DOHH2 (cell line): ENCODE results near the gene SLC29A1.

Experiments used
- H3F3A ChIP-seq: fragments of 200-600 bp; sonication (generic), shearing (Covaris generic); 2 replicates; pipeline ENCODE4 v1.6.0; 2016; ENCODE audit warnings: antibody characterized with exemption, mild to moderate bottlenecking; ENCODE audit not compliant: control insufficient read depth, insufficient read depth
- H3K27ac ChIP-seq: fragments of 200-600 bp; sonication (generic); 2 replicates; pipeline ENCODE4 v1.5.1; 2014; ENCODE audit warnings: low read depth, mild to moderate bottlenecking, low read length, moderate library complexity
- H3K27me3 ChIP-seq: fragments of 200-600 bp; sonication (generic); 2 replicates; pipeline ENCODE4 v1.6.1; 2014; ENCODE audit warnings: mild to moderate bottlenecking, low read length, mixed read lengths; ENCODE audit not compliant: control insufficient read depth
- H3K36me3 ChIP-seq: fragments of 200-600 bp; sonication (generic); 2 replicates; pipeline ENCODE4 v1.6.1; 2014; ENCODE audit warnings: mild to moderate bottlenecking, low read length, moderate library complexity, mixed read lengths; ENCODE audit not compliant: control insufficient read depth
- H3K4me1 ChIP-seq: fragments of 200-600 bp; sonication (generic); 2 replicates; pipeline ENCODE4 v1.6.1; 2014; ENCODE audit warnings: mild to moderate bottlenecking, low read length, mixed read lengths; ENCODE audit not compliant: control insufficient read depth
- H3K4me2 ChIP-seq: fragments of 200-600 bp; sonication (generic); 2 replicates; pipeline ENCODE4 v1.6.0; 2014; ENCODE audit warnings: mild to moderate bottlenecking, low read length, moderate library complexity
- H3K4me3 ChIP-seq: fragments of 200-600 bp; sonication (generic); 2 replicates; pipeline ENCODE4 v1.5.1; 2014; ENCODE audit warnings: mild to moderate bottlenecking, low read length, mixed read lengths
- H3K79me2 ChIP-seq: fragments of 200-600 bp; sonication (generic); 2 replicates; pipeline ENCODE4 v1.6.1; 2014; ENCODE audit warnings: mild to moderate bottlenecking, low read length, mixed read lengths; ENCODE audit not compliant: control insufficient read depth
- H3K9me2 ChIP-seq: fragments of 200-600 bp; sonication (generic); replicated peaks from 2 replicates; pipeline ENCODE4 v1.6.1; 2014; ENCODE audit warnings: mild to moderate bottlenecking, low read length, mixed read lengths; ENCODE audit not compliant: control insufficient read depth
- H3K9me3 ChIP-seq: fragments of 200-600 bp; sonication (generic); 2 replicates; pipeline ENCODE4 v1.6.1; 2014; ENCODE audit warnings: antibody characterized with exemption, low read length, mixed read lengths; ENCODE audit not compliant: control insufficient read depth, insufficient read depth
- H4K20me1 ChIP-seq: fragments of 200-600 bp; sonication (generic); 2 replicates; pipeline ENCODE4 v1.6.0; 2014; ENCODE audit warnings: low read depth, mild to moderate bottlenecking, antibody characterized with exemption, low read length, moderate library complexity; ENCODE audit not compliant: control insufficient read depth, insufficient read depth
- EZH2phosphoT487 ChIP-seq: fragments of 200-600 bp; sonication (generic); IDR thresholded peaks from 2 replicates; pipeline ENCODE4 v1.6.1; 2017; ENCODE audit warnings: borderline replicate concordance, mild to moderate bottlenecking, antibody characterized with exemption, low read length, moderate library complexity, mixed read lengths
- TF ChIP-seq, protein P1 (sequence below): fragments of 200-600 bp; sonication (generic); IDR thresholded peaks from one replicate; pipeline ENCODE4 v1.5.1; 2014; ENCODE audit warnings: antibody characterized with exemption, mild to moderate bottlenecking, low read depth, low read length; ENCODE audit not compliant: poor library complexity, severe bottlenecking

SLC29A1 gene

DNA sequence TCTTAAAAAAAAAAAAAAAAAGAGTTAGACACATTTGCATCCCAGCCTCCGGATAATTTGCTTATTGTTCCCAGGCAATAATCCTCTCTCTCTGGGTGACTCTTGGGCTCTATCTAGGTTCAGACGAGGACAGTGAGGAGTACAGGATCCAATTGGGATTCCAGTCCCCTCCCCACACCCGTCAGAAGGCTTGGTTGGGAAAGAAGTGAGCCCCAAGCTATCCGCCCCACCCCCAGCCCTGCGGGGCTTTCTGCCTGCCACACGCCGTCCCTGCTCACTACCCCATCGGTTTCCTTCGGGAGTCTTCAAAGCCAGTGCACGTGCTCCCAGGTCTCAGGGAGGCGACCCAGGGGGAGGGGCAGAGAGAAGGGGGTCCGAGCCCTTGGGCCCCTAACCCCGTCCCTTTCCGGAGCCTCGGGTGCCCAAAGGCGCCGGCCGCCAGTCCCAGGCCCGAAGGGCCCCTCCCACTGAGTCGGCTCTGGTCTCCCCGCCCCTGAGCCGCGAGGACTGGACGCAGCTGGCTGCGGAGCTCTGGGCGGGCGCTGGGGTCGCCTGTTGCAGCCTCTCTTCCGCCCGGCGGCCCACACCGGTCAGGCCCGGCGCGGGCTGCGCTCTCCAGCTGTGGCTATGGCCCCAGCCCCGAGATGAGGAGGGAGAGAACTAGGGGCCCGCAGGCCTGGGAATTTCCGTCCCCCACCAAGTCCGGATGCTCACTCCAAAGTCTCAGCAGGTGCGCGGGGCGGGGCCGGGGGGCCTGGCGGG is 4.2 kb upstream of the SLC29A1 start:
- Histone ChIP-seq H3K4me2 (peak overlapping the region; percentile 99), H3K4me3 (peak overlapping the region; percentile 74), H3K27ac (peak overlapping the region; percentile 83), H3K4me1 (peaks cover 60% of the 10 kb centered on the region), H4K20me1 (no peaks in the 10 kb centered on the region), H3K9me3 (no peaks in the 10 kb centered on the region), H3F3A (peaks cover 22% of the 10 kb centered on the region), H3K27me3 (peaks cover 3% of the 10 kb centered on the region; the same call in 1 of the 2 replicates), H3K9me2 (no peaks in the 10 kb centered on the region), H3K79me2 (peaks cover 7% of the 10 kb centered on the region), H3K36me3 (peaks cover 2% of the 10 kb centered on the region; the same call in 1 of the 2 replicates)
- no peak for TF ChIP-seq EZH2phosphoT487
- TF ChIP-seq, protein P1, sequence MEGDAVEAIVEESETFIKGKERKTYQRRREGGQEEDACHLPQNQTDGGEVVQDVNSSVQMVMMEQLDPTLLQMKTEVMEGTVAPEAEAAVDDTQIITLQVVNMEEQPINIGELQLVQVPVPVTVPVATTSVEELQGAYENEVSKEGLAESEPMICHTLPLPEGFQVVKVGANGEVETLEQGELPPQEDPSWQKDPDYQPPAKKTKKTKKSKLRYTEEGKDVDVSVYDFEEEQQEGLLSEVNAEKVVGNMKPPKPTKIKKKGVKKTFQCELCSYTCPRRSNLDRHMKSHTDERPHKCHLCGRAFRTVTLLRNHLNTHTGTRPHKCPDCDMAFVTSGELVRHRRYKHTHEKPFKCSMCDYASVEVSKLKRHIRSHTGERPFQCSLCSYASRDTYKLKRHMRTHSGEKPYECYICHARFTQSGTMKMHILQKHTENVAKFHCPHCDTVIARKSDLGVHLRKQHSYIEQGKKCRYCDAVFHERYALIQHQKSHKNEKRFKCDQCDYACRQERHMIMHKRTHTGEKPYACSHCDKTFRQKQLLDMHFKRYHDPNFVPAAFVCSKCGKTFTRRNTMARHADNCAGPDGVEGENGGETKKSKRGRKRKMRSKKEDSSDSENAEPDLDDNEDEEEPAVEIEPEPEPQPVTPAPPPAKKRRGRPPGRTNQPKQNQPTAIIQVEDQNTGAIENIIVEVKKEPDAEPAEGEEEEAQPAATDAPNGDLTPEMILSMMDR = no peak

DNA sequence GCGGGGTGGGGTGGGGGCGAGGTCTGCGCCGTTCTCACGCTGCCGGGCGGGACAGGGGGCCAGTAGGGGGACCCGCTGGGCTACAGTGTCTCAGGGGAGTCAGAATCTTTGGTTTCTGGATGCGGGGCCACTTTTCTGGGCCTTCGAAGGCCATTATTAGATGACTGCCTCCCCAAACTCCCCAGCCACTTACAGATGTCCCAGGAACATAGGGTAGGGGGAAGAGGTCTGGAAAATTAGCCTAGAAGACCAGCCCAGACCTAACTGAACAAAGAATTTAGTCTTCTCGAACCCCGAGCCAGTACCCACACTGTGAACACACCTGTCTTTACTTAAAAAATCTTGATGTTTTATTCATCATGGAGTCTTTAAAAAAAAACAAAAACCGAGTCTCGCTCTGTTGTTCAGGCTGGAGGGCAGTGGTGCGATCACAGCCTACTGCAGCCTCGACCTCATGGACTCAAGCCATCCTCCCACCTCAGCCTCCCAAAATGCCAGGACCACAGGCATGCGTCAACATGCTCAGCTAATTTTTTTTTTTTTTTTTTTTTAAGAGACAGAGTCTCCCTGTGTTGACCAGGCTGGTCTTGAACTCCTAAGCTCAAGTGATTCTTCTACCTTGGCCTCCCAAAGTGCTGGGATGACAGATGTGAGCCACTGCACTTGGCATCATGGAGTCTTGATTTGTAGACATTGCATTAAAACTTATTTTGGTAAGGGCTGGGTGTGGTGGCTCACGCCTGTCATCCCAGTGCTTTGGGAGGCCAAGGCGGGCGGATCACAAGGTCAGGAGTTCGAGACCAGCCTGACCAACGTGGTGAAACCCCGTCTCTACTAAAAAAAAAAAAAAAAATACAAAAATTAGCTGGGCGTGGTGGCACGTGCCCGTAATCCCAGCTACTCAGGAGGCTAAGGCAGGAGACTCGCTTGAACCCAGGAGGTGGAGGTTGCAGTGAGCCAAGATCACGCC is 3.3 kb upstream of the SLC29A1 start:
- 0 out of 2 replicates have a peak overlapping the region, but pooled peaks have one; percentile 12 for H3K4me3 ChIP-seq
- H3K27me3 ChIP-seq = no peaks in the 10 kb centered on the region
- TF ChIP-seq, protein P1 = no peak
- TF ChIP-seq EZH2phosphoT487 = no peak

DNA sequence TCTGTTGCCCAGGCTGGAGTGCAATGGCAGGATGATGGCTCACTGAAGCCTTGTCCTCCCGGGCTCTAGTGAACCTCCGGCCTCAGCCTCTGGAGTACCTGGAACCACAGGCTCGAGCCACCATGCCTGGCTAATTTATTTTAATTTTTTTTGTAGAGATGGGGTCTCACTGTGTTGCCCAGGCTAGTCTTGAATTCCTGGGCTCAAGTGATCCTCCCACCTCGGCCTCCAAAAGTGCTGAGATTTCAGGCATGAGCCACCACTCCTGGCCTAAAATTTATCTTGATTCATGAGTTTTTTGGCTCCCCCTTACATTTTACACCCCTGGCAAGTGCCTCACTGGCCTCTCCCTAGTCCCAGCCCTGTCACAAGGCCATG is 2.5 kb upstream of the SLC29A1 start:
- Histone ChIP-seq H3K36me3 (peaks cover 11% of the 10 kb centered on the region), H3K4me1 (peaks cover 76% of the 10 kb centered on the region), H3F3A (peaks cover 22% of the 10 kb centered on the region), H4K20me1 (peaks cover 5% of the 10 kb centered on the region; the same call in 1 of the 2 replicates), H3K4me2 (peak overlapping the region; percentile 19), H3K79me2 (peaks cover 23% of the 10 kb centered on the region), H3K9me2 (no peaks in the 10 kb centered on the region), H3K9me3 (no peaks in the 10 kb centered on the region), H3K27me3 (no peaks in the 10 kb centered on the region), H3K4me3 (no peak overlapping the region), H3K27ac (peak overlapping the region; percentile 47)
- TF ChIP-seq, protein P1 = no peak
- TF ChIP-seq EZH2phosphoT487 = no peak

More for the DNA sequence above, 3.3 kb upstream of the SLC29A1 start:
- peak overlapping the region; percentile 63 for H3K27ac ChIP-seq
- peaks cover 8% of the 10 kb centered on the region; the same call in 1 of the 2 replicates for H3K36me3 ChIP-seq
- peaks cover 5% of the 10 kb centered on the region; the same call in 1 of the 2 replicates for H4K20me1 ChIP-seq
- H3K79me2 ChIP-seq = peaks cover 15% of the 10 kb centered on the region
- peaks cover 22% of the 10 kb centered on the region for H3F3A ChIP-seq
- H3K9me2 ChIP-seq = no peaks in the 10 kb centered on the region
- H3K9me3 ChIP-seq = no peaks in the 10 kb centered on the region
- H3K4me1 ChIP-seq = peaks cover 68% of the 10 kb centered on the region
- H3K4me2 ChIP-seq = peak overlapping the region; percentile 99; the same call in 1 of the 2 replicates
